Activated CD8-positive, alpha-beta T cell treated with anti-CD3 and anti-CD28 coated beads for 36 hours (primary cell): ENCODE data around the gene LACRT. TPM values are rescaled to one million over a fixed set of nuclear protein-coding genes. Genes with fewer than 3 reads are reported as not detected.

Source experiments
- ATAC-seq: fragments of 200-7000 bp; cut with Tn5 transposase; one replicate; pipeline ENCODE4 v1.10.0; 2021; ENCODE audit warnings: mild to moderate bottlenecking, moderate library complexity
- CTCF ChIA-PET: fragments of 350-600 bp; sonication (Branson Sonifier 250); formaldehyde crosslinking; loops from one replicate; lab custom pipeline; 2021; ENCODE audit warnings: antibody characterized with exemption; lab: Charles Lee
- POLR2A ChIA-PET: fragments of 350-600 bp; sonication (Branson Sonifier 250); formaldehyde crosslinking; loops from one replicate; lab custom pipeline; 2021; ENCODE audit warnings: antibody characterized with exemption; lab: Charles Lee
- DNase-seq: peaks from one replicate; pipeline ENCODE4 v3.0.0-alpha.2; 2020
- H3K27ac Mint-ChIP-seq: one replicate; pipeline ENCODE4 v1.8.0; 2021; ENCODE audit warnings: mild to moderate bottlenecking, mixed read lengths
- H3K27me3 Mint-ChIP-seq: one replicate; pipeline ENCODE4 v1.8.0; 2021; ENCODE audit warnings: mixed read lengths
- H3K36me3 Mint-ChIP-seq: one replicate; pipeline ENCODE4 v1.8.0; 2021; ENCODE audit warnings: low read depth, mixed read lengths
- H3K4me1 Mint-ChIP-seq: one replicate; pipeline ENCODE4 v1.8.0; 2021; ENCODE audit warnings: low read depth, mixed read lengths
- H3K4me3 Mint-ChIP-seq: one replicate; pipeline ENCODE4 v1.8.0; 2021; ENCODE audit warnings: mild to moderate bottlenecking, moderate library complexity, mixed read lengths
- H3K9me3 Mint-ChIP-seq: one replicate; pipeline ENCODE4 v1.8.0; 2021; ENCODE audit warnings: mixed read lengths
- intact Hi-C: fragments of 100-400 bp; cut with micrococcal nuclease; formaldehyde crosslinking; loops from one replicate; pipeline ENCODE4 v1.10.0; 2022
- total RNA-seq, 2 experiments: library from RNA; stranded (reverse); gene quantifications; one replicate each; pipeline ENCODE4 v1.2.3, GENCODE V29; 2021
- TF ChIP-seq, protein P1 (sequence below): fragments of 200-600 bp; IDR thresholded peaks from one replicate; pipeline ENCODE4 v1.8.0; 2022; ENCODE audit warnings: antibody characterized with exemption, mild to moderate bottlenecking

The LACRT gene
- total RNA-seq, 2 experiments from 2014 or later: not detected

DNA sequence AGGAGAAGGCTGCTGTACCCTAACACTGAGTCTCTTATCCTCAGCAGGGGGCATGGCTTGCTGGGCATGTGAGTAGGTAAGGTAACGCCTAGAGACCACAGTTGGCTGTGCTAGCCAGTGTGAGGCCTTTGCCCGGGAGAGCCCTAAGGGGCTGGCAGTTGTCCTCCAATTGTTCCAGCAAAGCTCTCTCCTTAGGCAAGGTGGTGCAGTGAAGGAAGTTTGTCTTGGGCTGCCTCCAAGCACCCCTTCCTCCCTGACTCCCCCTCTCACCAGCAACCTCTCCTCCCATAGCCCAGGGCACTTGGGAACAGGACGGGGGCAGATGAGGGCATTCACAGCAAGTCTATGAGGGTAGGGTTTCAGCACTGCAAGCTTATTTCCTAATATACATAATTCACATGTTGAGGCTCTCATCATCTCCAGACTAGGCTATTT lies 23.0 kb downstream of the LACRT start:
- ATAC-seq (no peak), DNase-seq (no peak)
- Mint-ChIP-seq H3K4me1 (no peaks in the 10 kb centered on the region), H3K27me3 (peaks cover 8% of the 10 kb centered on the region), H3K36me3 (no peaks in the 10 kb centered on the region), H3K9me3 (no peaks in the 10 kb centered on the region), H3K27ac (no peak overlapping the region), H3K4me3 (no peak overlapping the region)
- ChIA-PET POLR2A (no interaction called here), CTCF (no interaction called here)
- intact Hi-C loops: no loop called here
- TF ChIP-seq, protein P1, sequence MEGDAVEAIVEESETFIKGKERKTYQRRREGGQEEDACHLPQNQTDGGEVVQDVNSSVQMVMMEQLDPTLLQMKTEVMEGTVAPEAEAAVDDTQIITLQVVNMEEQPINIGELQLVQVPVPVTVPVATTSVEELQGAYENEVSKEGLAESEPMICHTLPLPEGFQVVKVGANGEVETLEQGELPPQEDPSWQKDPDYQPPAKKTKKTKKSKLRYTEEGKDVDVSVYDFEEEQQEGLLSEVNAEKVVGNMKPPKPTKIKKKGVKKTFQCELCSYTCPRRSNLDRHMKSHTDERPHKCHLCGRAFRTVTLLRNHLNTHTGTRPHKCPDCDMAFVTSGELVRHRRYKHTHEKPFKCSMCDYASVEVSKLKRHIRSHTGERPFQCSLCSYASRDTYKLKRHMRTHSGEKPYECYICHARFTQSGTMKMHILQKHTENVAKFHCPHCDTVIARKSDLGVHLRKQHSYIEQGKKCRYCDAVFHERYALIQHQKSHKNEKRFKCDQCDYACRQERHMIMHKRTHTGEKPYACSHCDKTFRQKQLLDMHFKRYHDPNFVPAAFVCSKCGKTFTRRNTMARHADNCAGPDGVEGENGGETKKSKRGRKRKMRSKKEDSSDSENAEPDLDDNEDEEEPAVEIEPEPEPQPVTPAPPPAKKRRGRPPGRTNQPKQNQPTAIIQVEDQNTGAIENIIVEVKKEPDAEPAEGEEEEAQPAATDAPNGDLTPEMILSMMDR: no peak

DNA sequence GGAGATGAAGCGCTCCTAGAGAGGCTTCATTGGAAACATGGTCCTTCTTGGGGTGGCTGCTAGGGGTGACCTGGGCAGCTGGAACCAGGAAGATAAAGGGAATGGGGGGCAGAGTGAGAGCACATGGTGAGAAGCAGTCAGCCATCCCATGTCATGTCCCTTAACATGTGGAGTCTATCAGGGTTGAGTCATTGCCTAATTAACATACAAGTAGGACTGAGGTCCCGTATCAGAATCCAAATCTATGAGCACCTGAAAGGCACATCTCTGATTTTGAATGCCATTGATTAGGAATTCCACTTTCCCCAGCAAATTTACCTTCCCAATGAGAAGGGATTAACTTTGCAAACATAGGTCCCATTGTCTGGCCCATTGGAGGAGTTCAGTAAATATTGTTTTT lies 25.9 kb downstream of the LACRT start:
- H3K27me3 Mint-ChIP-seq: no peaks in the 10 kb centered on the region
- H3K4me1 Mint-ChIP-seq: no peaks in the 10 kb centered on the region
- DNase-seq: no peak
- no peaks in the 10 kb centered on the region for H3K9me3 Mint-ChIP-seq
- ATAC-seq: no peak
- H3K36me3 Mint-ChIP-seq: no peaks in the 10 kb centered on the region
- ChIA-PET POLR2A (no interaction called here), CTCF (interaction anchor here (3.5 kb wide), 1 partner anchor 12 kb away, joined by 21 read pairs; no protein-coding TSS in a partner anchor)
- intact Hi-C loops: no loop called here
- no peak overlapping the region for H3K4me3 Mint-ChIP-seq
- H3K27ac Mint-ChIP-seq: no peak overlapping the region
- TF ChIP-seq, protein P1: no peak

DNA sequence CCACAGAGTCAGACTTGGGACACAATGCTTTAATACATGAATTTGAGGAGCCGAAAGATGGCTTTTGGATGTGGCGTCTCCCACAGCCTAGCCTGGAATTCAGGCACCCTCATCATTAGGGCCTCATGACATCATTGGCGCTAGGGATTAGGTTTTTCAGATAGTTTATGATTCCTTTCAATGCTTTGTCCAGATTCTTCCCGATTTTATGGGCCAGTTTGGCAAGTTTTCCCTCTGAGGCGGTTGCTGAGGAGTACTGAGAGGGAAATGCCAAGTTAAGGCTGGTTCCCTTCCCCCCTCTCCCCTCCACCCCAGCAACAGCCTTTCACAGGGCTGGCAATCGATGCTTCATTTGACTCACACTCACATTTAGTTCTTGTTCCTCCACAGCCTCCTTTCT lies 26.5 kb downstream of the LACRT start:
- Mint-ChIP-seq H3K4me3 (no peak overlapping the region), H3K36me3 (no peaks in the 10 kb centered on the region), H3K9me3 (no peaks in the 10 kb centered on the region), H3K4me1 (peaks cover 2% of the 10 kb centered on the region), H3K27ac (no peak overlapping the region), H3K27me3 (no peaks in the 10 kb centered on the region)
- CTCF ChIA-PET: interaction anchor here (3.5 kb wide), 1 partner anchor 12 kb away, joined by 21 read pairs; no protein-coding TSS in a partner anchor
- ATAC-seq (no peak), DNase-seq (no peak)
- TF ChIP-seq, protein P1: no peak
- intact Hi-C loops: no loop called here
- POLR2A ChIA-PET: no interaction called here

DNA sequence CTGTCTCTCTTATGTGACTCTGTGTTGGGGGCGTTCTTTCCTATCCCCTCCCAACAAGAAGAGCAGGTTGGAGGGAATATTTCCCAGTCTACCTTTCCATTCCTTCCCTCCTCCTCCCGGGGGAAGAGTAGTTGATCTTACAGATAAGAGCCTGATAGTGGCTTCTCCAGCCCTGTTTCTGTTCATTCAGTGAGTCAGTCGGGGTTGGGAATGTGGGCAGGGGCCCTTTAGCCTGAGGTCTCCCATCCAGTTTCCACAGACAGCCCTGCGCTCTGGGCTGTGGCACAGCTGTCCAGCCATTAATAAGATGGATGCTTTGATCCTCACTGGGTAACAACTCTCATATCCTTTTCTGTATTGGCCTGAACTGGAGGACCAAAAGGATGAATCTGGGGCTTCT lies 28.1 kb downstream of the LACRT start:
- ATAC-seq (no peak), DNase-seq (no peak)
- intact Hi-C loops: no loop called here
- CTCF ChIA-PET: interaction anchor here (1.4 to 4.1 kb wide), 5 partner anchors 10 to 465 kb away, joined by 5 to 21 read pairs (median 11); no protein-coding TSS in a partner anchor
- POLR2A ChIA-PET: no interaction called here
- H3K4me1 Mint-ChIP-seq: peaks cover 5% of the 10 kb centered on the region
- no peaks in the 10 kb centered on the region for H3K36me3 Mint-ChIP-seq
- H3K9me3 Mint-ChIP-seq: no peaks in the 10 kb centered on the region
- H3K4me3 Mint-ChIP-seq: no peak overlapping the region
- H3K27me3 Mint-ChIP-seq: no peaks in the 10 kb centered on the region
- TF ChIP-seq, protein P1: no peak
- H3K27ac Mint-ChIP-seq: no peak overlapping the region

DNA sequence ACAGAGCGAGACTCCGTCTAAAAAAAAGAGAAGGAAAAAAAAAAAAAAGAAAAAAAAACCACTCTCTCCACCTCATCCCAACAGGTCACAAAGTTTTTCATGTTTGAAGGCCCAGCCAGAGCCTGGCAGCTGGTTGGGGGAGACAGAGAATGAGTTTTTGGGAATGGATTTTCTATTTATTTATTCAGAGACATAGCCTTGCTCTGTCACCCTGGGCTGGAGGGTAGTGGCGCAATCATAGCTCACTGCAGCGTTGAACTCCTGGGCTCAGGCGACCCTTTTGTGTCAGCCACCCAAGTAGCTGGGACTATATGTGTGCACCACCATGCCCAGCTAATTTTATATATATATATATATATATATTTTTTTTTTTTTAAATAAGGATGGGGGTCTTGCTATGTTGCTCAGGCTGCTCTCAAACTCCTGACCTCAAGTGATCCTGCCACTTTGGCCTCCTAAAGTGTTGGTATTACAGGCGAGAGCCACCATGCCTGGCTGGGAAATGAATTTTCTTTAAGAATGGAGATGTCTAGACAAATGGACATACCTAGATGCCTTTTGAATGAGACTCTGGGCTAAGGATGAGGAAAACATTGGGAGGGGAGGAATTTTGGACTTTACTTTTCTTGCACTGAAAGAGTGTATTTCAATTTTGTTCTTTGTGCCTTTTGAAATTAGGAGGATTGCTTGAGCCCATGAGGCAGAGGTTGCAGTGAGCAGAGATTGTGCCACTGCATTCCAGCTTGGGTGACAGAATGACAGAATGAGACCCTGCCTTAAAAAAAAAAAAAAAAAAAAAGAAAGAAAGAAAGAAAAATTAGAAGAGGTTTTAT lies 29.3 kb downstream of the LACRT start:
- ATAC-seq (no peak), DNase-seq (no peak)
- H3K4me1 Mint-ChIP-seq: peaks cover 5% of the 10 kb centered on the region
- intact Hi-C loops: no loop called here
- no peaks in the 10 kb centered on the region for H3K9me3 Mint-ChIP-seq
- TF ChIP-seq, protein P1: no peak
- CTCF ChIA-PET: interaction anchor here (0.7 to 4.1 kb wide), 9 partner anchors 9 to 467 kb away, joined by 3 to 21 read pairs (median 5); no protein-coding TSS in a partner anchor
- no peak overlapping the region for H3K4me3 Mint-ChIP-seq
- H3K27me3 Mint-ChIP-seq: no peaks in the 10 kb centered on the region
- POLR2A ChIA-PET: no interaction called here
- H3K27ac Mint-ChIP-seq: no peak overlapping the region
- H3K36me3 Mint-ChIP-seq: no peaks in the 10 kb centered on the region
